ENCODE results near the gene SLC25A33. TPM values are rescaled to one million over a fixed set of nuclear protein-coding genes. Genes with fewer than 3 reads are reported as not detected.

SLC25A33 gene
- total RNA-seq, 2 donors from 2014 or later = 5.9 to 7.0 TPM

DNA sequence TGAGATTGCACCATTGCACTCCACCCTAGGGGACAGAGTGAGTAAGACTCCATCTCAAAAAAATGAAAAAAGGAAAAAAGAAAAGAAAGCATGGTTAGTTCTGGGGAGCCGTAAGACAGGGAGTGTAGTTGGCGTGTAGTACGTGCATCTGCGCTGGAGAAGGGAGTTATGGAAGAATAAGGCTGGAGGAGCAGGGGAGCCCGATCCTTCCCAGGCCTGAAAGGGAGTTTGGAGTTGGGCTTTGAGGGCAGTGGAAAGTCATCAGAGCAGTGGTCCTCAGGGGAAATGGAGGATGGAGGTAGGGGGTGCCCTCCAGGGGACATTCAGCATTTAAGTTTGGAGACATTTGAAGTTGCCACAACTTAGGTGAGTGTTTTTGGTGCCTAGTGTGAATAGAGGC, 38.2 kb downstream of the SLC25A33 start:
- Mint-ChIP-seq H3K27me3 (ENCODE audit: low read depth) (no peaks in the 10 kb centered on the region), H3K4me1 (ENCODE audit: low read depth) (no peaks in the 10 kb centered on the region)

GRCh38 chr1:9580942-9581341, 41.7 kb downstream of the SLC25A33 start:
- no peak overlapping the region for H3K27ac Mint-ChIP-seq
- H3K4me3 Mint-ChIP-seq = no peak overlapping the region
- H3K9me3 Mint-ChIP-seq = no peaks in the 10 kb centered on the region
- DNase-seq (no peak), ATAC-seq (replicated peaks in 1 of 2) (no peak)
- H3K36me3 Mint-ChIP-seq (ENCODE audit: insufficient read depth in 2 of 2) = peaks cover 0 to 6% of the 10 kb centered on the region in 2 donors
- no peaks in the 10 kb centered on the region for H3K27me3 Mint-ChIP-seq (ENCODE audit: low read depth)
- no peaks in the 10 kb centered on the region for H3K4me1 Mint-ChIP-seq (ENCODE audit: low read depth)

More for the DNA sequence above, 38.2 kb downstream of the SLC25A33 start:
- DNase-seq (no peak), ATAC-seq (replicated peaks in 1 of 2) (no peak)
- no peak overlapping the region for H3K27ac Mint-ChIP-seq
- H3K4me3 Mint-ChIP-seq = no peak overlapping the region
- H3K9me3 Mint-ChIP-seq = no peaks in the 10 kb centered on the region
- peaks cover 0 to 12% of the 10 kb centered on the region in 2 donors for H3K36me3 Mint-ChIP-seq (ENCODE audit: insufficient read depth in 2 of 2)

DNA sequence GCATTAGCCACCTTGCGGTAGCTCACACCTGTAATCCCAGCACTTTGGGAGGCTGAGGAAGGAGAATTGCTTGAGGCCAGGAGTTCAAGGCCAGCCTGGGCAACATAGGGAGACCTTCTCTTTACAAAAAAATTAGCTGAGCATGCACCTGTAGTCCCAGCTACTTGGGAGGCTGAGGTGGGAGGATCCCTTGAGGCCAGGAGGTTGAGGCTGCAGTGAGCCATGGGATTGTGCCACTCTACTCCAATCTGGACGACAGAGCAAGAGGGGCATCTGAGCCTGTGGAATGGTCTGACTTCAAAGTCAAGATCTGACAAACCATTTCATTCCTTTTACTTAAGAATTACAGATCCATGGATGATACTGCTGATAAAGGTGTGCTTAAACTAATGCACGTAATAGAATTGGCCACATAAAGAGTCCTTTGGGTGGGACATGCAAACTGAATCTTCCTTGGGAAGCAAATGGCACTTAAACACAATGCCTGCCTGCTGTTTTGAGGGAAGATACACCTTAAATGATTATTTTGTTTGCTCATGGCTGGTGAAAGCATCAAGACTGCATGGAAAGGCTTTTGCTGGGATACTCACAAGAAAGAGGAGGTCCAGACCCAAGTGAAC, 47.0 kb downstream of the SLC25A33 start:
- ATAC-seq (replicated peaks in 1 of 2) = no peak
- H3K27me3 Mint-ChIP-seq (ENCODE audit: low read depth) = no peaks in the 10 kb centered on the region
- peaks cover 0 to 2% of the 10 kb centered on the region in 2 donors for H3K36me3 Mint-ChIP-seq (ENCODE audit: insufficient read depth in 2 of 2)
- H3K27ac Mint-ChIP-seq = no peak overlapping the region
- no peaks in the 10 kb centered on the region for H3K9me3 Mint-ChIP-seq
- peaks cover 23% of the 10 kb centered on the region for H3K4me1 Mint-ChIP-seq (ENCODE audit: low read depth)
- no peak for DNase-seq
- no peak overlapping the region for H3K4me3 Mint-ChIP-seq

DNA sequence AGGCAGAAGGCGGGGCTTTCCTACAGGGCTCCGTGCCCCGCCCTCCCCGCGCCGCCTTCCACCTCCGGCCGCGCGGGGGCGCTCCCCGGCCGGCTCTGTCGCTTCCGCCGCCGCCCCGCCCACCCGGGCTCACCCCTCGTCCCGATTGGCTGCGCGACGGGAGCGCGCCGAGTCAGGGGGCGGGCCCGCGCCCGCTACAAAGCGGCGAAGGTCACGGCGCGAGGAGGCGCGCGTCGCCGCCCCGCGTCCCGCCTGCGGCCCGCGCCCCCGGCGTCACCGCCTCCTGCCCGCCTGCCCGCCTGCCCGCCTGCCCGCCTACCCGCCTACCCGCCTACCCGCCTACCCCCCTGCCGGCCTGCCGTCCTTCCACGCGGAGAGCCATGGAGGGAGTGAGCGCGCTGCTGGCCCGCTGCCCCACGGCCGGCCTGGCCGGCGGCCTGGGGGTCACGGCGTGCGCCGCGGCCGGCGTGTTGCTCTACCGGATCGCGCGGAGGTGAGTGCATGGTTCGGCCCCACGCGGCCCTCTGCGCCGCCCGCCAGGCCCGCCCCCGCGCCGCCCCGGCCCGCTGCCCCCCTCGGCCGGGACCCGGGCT, 49.4 kb downstream of the SLC25A33 start, which contains the start of gene TMEM201:
TSS of gene TMEM201 (plus strand) at position 361 of the 593 bp plus-strand sequence. CDS start at position 381, 20 bp downstream.
- H3K27me3 Mint-ChIP-seq (ENCODE audit: low read depth) = no peaks in the 10 kb centered on the region
- H3K4me3 Mint-ChIP-seq = peak within 1 kb of the TSS; percentile 75 to 80
- H3K36me3 Mint-ChIP-seq (ENCODE audit: insufficient read depth in 2 of 2) = no peaks in the 10 kb centered on the region
- peaks cover 40% of the 10 kb centered on the region for H3K4me1 Mint-ChIP-seq (ENCODE audit: low read depth)
- DNase-seq (peak; percentile 96 to 98), ATAC-seq (replicated peaks in 1 of 2) (peak; percentile 90 to 94)
- H3K9me3 Mint-ChIP-seq = no peaks in the 10 kb centered on the region
- no peak within 1 kb of the TSS for H3K27ac Mint-ChIP-seq

DNA sequence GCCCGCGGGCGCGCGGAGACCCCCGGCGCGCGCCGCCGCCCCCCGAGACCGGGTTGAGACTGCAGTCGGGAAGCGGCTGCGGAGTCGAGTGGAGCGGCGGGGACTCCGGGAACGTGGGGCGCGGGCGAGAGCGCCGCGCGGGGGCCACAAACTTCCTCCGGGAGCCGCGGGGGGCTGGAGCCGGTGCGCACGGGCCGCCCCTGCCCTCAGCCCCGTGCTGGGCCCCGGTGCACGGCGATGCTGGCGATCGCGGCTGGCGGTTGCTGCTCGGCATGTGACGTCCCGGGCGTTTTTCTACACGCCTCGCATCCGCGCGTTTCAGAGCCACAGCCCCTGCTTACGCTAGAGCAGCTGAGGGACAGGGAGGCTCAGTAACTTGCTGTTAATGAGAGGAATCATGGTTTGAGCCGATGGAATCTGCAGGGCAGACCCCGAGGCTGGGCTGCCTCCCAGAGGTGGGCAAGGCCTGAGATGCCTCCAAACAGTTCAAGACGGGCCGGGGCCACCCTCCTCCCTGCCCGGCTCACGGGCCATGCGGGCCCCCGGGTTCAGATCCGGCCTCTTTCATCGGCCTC, 50.0 kb downstream of the SLC25A33 start:
- Mint-ChIP-seq H3K4me1 (ENCODE audit: low read depth) (peaks cover 41% of the 10 kb centered on the region), H3K27ac (no peak overlapping the region), H3K4me3 (peak overlapping the region; percentile 58 to 79), H3K27me3 (ENCODE audit: low read depth) (no peaks in the 10 kb centered on the region), H3K36me3 (ENCODE audit: insufficient read depth in 2 of 2) (no peaks in the 10 kb centered on the region), H3K9me3 (no peaks in the 10 kb centered on the region)
- ATAC-seq (replicated peaks in 1 of 2) (peak; percentile 33 to 39), DNase-seq (peak; percentile 41 to 55)

DNA sequence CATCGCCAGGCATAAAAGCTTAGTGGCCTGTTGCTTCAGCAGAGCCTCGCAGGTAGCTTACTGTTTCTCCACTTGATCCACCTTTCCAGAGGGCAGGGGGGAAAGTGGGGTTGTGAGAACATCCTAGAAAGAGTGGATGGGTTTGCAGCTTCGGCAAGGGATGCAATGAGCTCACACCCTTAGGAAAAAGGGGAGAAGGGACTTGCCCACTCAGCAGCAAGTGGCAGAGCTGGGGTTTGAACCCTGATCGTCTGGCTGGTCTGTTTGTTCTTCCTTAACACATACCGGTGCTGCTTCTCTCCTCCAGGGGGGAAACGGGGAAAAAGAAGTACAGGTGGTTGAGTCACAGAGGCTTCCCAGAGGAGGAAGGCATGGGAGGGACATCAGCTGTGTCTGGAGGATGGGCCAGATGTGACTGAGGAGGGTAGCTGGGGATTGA, 50.5 kb downstream of the SLC25A33 start:
- Mint-ChIP-seq H3K4me1 (ENCODE audit: low read depth) (peaks cover 41% of the 10 kb centered on the region), H3K4me3 (peak overlapping the region; percentile 58 to 79), H3K27me3 (ENCODE audit: low read depth) (no peaks in the 10 kb centered on the region), H3K9me3 (no peaks in the 10 kb centered on the region), H3K27ac (no peak overlapping the region), H3K36me3 (ENCODE audit: insufficient read depth in 2 of 2) (no peaks in the 10 kb centered on the region)
- no peak for DNase-seq
- ATAC-seq (replicated peaks in 1 of 2) = no peak

DNA sequence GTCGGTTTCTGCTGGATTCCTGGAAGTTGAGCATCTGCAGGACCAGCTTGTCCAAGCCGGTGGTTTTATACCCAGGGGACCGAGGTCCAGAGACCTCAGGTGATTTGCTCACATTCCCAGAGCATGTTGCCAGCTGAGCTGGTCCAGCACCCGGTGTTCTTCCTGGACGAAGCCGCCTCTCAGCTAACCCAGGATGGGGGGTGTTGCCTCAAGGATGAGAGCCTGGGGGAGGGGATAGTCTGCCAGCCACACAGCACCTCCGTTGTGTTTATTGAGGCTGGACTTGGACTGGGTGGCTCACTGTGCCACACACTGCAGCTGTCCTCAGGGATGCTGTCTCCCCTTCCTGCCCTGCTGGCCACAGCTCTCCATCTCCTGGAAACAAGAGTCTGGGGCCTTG, 50.9 kb downstream of the SLC25A33 start:
- no peaks in the 10 kb centered on the region for H3K27me3 Mint-ChIP-seq (ENCODE audit: low read depth)
- DNase-seq = no peak
- ATAC-seq (replicated peaks in 1 of 2) = no peak
- peaks cover 41% of the 10 kb centered on the region for H3K4me1 Mint-ChIP-seq (ENCODE audit: low read depth)
- peak overlapping the region; percentile 58 to 79 for H3K4me3 Mint-ChIP-seq
- H3K9me3 Mint-ChIP-seq = no peaks in the 10 kb centered on the region
- H3K27ac Mint-ChIP-seq = no peak overlapping the region
- no peaks in the 10 kb centered on the region for H3K36me3 Mint-ChIP-seq (ENCODE audit: insufficient read depth in 2 of 2)

DNA sequence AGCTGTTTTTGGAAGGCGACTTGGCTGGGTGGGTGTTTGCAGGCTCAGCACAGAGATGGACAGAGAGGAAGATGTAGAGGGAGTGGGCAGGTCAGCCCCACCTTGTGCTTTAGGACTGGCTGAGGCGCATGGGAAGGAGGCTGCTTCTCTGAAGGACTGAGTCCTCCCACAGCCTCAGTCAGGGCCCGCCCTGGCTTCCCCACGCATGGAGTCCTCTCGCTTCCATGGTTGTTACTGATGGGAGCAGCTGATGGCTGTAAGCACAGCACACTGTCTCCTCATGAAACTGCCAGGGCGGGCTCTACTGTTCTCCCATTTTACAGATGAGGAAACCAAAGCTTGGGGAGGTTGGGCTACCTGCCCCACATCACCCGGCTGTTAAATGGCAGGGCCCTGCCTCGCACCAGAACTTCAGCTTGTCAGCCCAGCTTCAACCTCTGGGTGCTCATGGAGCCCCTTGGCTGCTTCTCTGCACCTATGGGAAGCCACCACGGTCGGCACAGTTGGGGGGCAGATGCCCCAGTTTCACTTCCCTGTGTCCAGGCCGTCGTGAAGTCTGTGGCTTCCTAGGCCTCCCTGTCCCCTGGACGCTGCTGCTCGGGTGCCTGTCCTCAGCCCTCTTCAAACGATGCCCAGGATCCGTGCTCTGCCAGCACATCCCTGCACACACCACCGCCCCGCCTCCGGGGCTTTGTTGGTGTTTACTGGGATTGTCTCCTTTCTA, 51.8 kb downstream of the SLC25A33 start:
- ATAC-seq (replicated peaks in 1 of 2) (no peak), DNase-seq (no peak)
- no peak overlapping the region for H3K4me3 Mint-ChIP-seq
- H3K9me3 Mint-ChIP-seq = no peaks in the 10 kb centered on the region
- peaks cover 41% of the 10 kb centered on the region for H3K4me1 Mint-ChIP-seq (ENCODE audit: low read depth)
- H3K27me3 Mint-ChIP-seq (ENCODE audit: low read depth) = no peaks in the 10 kb centered on the region
- no peak overlapping the region for H3K27ac Mint-ChIP-seq
- no peaks in the 10 kb centered on the region for H3K36me3 Mint-ChIP-seq (ENCODE audit: insufficient read depth in 2 of 2)

GRCh38 chr1:9591669-9592509, 52.6 kb downstream of the SLC25A33 start:
- ATAC-seq (replicated peaks in 1 of 2) (no peak), DNase-seq (no peak)
- no peaks in the 10 kb centered on the region for H3K27me3 Mint-ChIP-seq (ENCODE audit: low read depth)
- H3K27ac Mint-ChIP-seq = no peak overlapping the region
- no peaks in the 10 kb centered on the region for H3K36me3 Mint-ChIP-seq (ENCODE audit: insufficient read depth in 2 of 2)
- no peak overlapping the region for H3K4me3 Mint-ChIP-seq
- H3K4me1 Mint-ChIP-seq (ENCODE audit: low read depth) = peaks cover 41% of the 10 kb centered on the region
- H3K9me3 Mint-ChIP-seq = no peaks in the 10 kb centered on the region

DNA sequence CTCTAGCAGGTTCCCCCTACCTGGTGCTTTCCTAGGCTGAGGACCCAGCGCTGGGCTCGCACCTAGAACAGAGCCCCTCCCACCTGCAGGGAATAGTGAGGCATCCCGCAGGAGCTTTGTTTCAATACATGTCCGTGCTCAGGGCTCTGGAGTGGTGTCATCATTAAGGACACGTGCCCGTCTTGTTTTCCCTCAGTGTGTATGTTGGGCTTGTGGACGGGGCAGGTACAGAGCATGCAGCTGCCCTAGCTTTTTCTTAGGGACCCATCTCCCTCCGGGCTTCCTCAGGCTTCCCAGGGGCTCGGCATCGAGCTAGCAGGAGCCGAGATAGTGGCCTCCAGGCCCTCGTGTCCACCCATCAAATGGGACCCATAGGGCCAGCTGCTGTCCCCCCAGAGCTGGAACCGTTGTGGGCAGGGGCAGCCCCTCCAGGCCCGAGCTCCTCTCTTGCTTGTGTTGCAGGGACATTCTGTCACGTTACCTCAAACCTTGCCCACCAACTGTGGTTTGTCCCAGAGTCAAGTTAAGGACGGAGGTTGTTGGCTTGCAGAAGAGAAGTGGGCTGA, 53.3 kb downstream of the SLC25A33 start:
- Mint-ChIP-seq H3K4me3 (no peak overlapping the region), H3K36me3 (ENCODE audit: insufficient read depth in 2 of 2) (no peaks in the 10 kb centered on the region), H3K4me1 (ENCODE audit: low read depth) (peaks cover 41% of the 10 kb centered on the region), H3K27me3 (ENCODE audit: low read depth) (no peaks in the 10 kb centered on the region), H3K27ac (no peak overlapping the region), H3K9me3 (no peaks in the 10 kb centered on the region)
- ATAC-seq (replicated peaks in 1 of 2) (no peak), DNase-seq (no peak)

DNA sequence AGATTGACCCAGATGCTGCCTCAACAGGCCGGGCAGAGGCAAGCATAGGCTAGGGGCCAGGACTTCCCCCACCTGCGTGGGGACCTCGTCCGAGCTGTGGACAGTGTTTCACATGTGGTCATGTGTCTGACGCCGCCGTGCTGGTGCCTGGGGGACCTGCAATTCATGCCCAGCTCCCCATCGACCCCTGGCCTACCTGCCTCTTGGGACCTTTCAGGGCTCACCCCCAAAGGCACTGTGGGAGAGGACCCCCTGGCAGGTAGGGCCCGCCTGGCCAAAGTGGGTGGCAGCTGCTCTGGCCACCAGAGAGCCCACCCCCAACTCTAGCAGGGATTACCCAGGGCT, 53.9 kb downstream of the SLC25A33 start:
- DNase-seq = no peak
- peak overlapping the region; percentile 38 for H3K27ac Mint-ChIP-seq

More for the DNA sequence above, 53.9 kb downstream of the SLC25A33 start:
- Mint-ChIP-seq H3K4me1 (ENCODE audit: low read depth) (peaks cover 38% of the 10 kb centered on the region), H3K36me3 (ENCODE audit: insufficient read depth in 2 of 2) (no peaks in the 10 kb centered on the region), H3K9me3 (no peaks in the 10 kb centered on the region), H3K27me3 (ENCODE audit: low read depth) (no peaks in the 10 kb centered on the region), H3K4me3 (no peak overlapping the region)
- ATAC-seq (replicated peaks in 1 of 2) = no peak
